Astrocyte (in vitro differentiated cells and primary cell): ENCODE measurements around the gene KCNJ5. TPM values are rescaled to one million over a fixed set of nuclear protein-coding genes. Genes with fewer than 3 reads are reported as not detected.
A peak's percentile ranks its signal among the peaks of the same experiment; 100 is the strongest.

Experiments
- DNase-seq: peaks from one replicate; pipeline ENCODE4 v3.0.0-alpha.2; 2010; ENCODE audit warnings: low read depth
- FAIRE-seq: peaks from 2 replicates; lab custom pipeline; 2011; peaks lifted over from hg19 to GRCh38; lab: Jason Lieb, UNC
- H2AFZ ChIP-seq: 2 replicates; pipeline ENCODE4 v1.6.0; 2012; ENCODE audit warnings: low read depth, low read length, inconsistent platforms
- H3K27ac ChIP-seq: 2 replicates; pipeline ENCODE4 v1.5.1; 2011; ENCODE audit warnings: low read depth, low read length, inconsistent platforms
- H3K27me3 ChIP-seq: 2 replicates; pipeline ENCODE4 v1.6.0; 2011; ENCODE audit warnings: low read length, inconsistent platforms; ENCODE audit not compliant: insufficient read depth
- H3K36me3 ChIP-seq: 2 replicates; pipeline ENCODE4 v1.5.1; 2011; ENCODE audit warnings: low read length, inconsistent platforms; ENCODE audit not compliant: insufficient read depth
- H3K4me1 ChIP-seq: 2 replicates; pipeline ENCODE4 v1.5.1; 2011; ENCODE audit warnings: low read length, inconsistent platforms; ENCODE audit not compliant: insufficient read depth
- H3K4me2 ChIP-seq: 2 replicates; pipeline ENCODE4 v1.6.0; 2012; ENCODE audit warnings: low read length, inconsistent platforms
- H3K4me3 ChIP-seq: 2 replicates; pipeline ENCODE4 v1.5.1; 2011; ENCODE audit warnings: low read depth, mild to moderate bottlenecking, low read length, inconsistent platforms; ENCODE audit not compliant: insufficient read depth
- H3K79me2 ChIP-seq: 2 replicates; pipeline ENCODE4 v1.6.0; 2012; ENCODE audit warnings: mild to moderate bottlenecking, low read length, inconsistent platforms; ENCODE audit not compliant: insufficient read depth
- H3K9ac ChIP-seq: 2 replicates; pipeline ENCODE4 v1.6.0; 2012; ENCODE audit warnings: mild to moderate bottlenecking, low read length, inconsistent platforms
- H3K9me3 ChIP-seq: 2 replicates; pipeline ENCODE4 v1.5.1; 2012; ENCODE audit warnings: low read depth, mild to moderate bottlenecking, low read length, inconsistent platforms; ENCODE audit not compliant: insufficient read depth
- H4K20me1 ChIP-seq: 2 replicates; pipeline ENCODE4 v1.6.0; 2012; ENCODE audit warnings: low read length, inconsistent platforms; ENCODE audit not compliant: insufficient read depth
- H3K27ac Mint-ChIP-seq: one replicate; pipeline ENCODE4 v1.8.0; 2021; ENCODE audit warnings: mild to moderate bottlenecking, mixed read lengths; ENCODE audit not compliant: unreplicated experiment
- H3K27me3 Mint-ChIP-seq: one replicate; pipeline ENCODE4 v1.8.0; 2021; ENCODE audit warnings: low read depth, mixed read lengths; ENCODE audit not compliant: unreplicated experiment
- H3K36me3 Mint-ChIP-seq: one replicate; pipeline ENCODE4 v1.8.0; 2021; ENCODE audit warnings: low read depth, mixed read lengths; ENCODE audit not compliant: unreplicated experiment
- H3K4me1 Mint-ChIP-seq: one replicate; pipeline ENCODE4 v1.8.0; 2021; ENCODE audit warnings: low read depth, mixed read lengths; ENCODE audit not compliant: unreplicated experiment
- H3K4me3 Mint-ChIP-seq: one replicate; pipeline ENCODE4 v1.8.0; 2021; ENCODE audit warnings: mild to moderate bottlenecking, moderate library complexity, mixed read lengths; ENCODE audit not compliant: unreplicated experiment
- H3K9me3 Mint-ChIP-seq: one replicate; pipeline ENCODE4 v1.8.0; 2021; ENCODE audit warnings: mild to moderate bottlenecking, mixed read lengths; ENCODE audit not compliant: unreplicated experiment
- CTCF ChIP-seq: IDR thresholded peaks from 2 replicates; pipeline ENCODE4 v1.5.1; 2011; ENCODE audit warnings: low read depth, mild to moderate bottlenecking, inconsistent platforms, low read length, moderate library complexity; ENCODE audit not compliant: insufficient read depth
- EZH2 ChIP-seq: IDR thresholded peaks from 2 replicates; pipeline ENCODE4 v1.6.1; 2012; ENCODE audit warnings: mild to moderate bottlenecking, low read length, inconsistent platforms; ENCODE audit not compliant: insufficient read depth
- total RNA-seq: library from RNA; stranded (reverse); gene quantifications from 2 replicates; pipeline ENCODE4 v1.2.1, GENCODE V29; 2021

The KCNJ5 gene
- total RNA-seq, 1 donor from 2014 or later = 1.4 TPM

GRCh38 chr11:128890216-128890542 lies 977 bp upstream of the KCNJ5 start:
- FAIRE-seq (no peak), DNase-seq (no peak)
- H3K4me1 ChIP-seq = peaks cover 8% of the 10 kb centered on the region
- peaks cover 8% of the 10 kb centered on the region for H3K4me1 Mint-ChIP-seq
- H3K27ac ChIP-seq = no peak overlapping the region
- H2AFZ ChIP-seq = peak overlapping the region; percentile 83
- H3K36me3 ChIP-seq = no peaks in the 10 kb centered on the region
- peak overlapping the region; percentile 55 for H3K9ac ChIP-seq
- no peaks in the 10 kb centered on the region for H4K20me1 ChIP-seq
- no peaks in the 10 kb centered on the region for H3K9me3 ChIP-seq
- H3K4me2 ChIP-seq = peak overlapping the region; percentile 92
- no peaks in the 10 kb centered on the region for H3K36me3 Mint-ChIP-seq
- TF ChIP-seq EZH2 (no peak), CTCF (no peak)
- H3K4me3 ChIP-seq = peak overlapping the region; percentile 58
- no peak overlapping the region for H3K4me3 Mint-ChIP-seq
- H3K9me3 Mint-ChIP-seq = no peaks in the 10 kb centered on the region
- H3K27me3 ChIP-seq = peaks cover 35% of the 10 kb centered on the region
- no peaks in the 10 kb centered on the region for H3K79me2 ChIP-seq
- H3K27me3 Mint-ChIP-seq = peaks cover 46% of the 10 kb centered on the region
- H3K27ac Mint-ChIP-seq = no peak overlapping the region

- Histone ChIP-seq H3K27ac (no peak overlapping the region), H3K4me3 (no peak overlapping the region), H3K79me2 (no peaks in the 10 kb centered on the region), H3K9me3 (no peaks in the 10 kb centered on the region), H3K4me2 (no peak overlapping the region), H3K9ac (no peak overlapping the region), H3K36me3 (no peaks in the 10 kb centered on the region), H3K4me1 (peaks cover 8% of the 10 kb centered on the region), H4K20me1 (no peaks in the 10 kb centered on the region), H2AFZ (no peak overlapping the region), H3K27me3 (peaks cover 27% of the 10 kb centered on the region)
- no peaks in the 10 kb centered on the region for H3K36me3 Mint-ChIP-seq
- H3K4me1 Mint-ChIP-seq = peaks cover 8% of the 10 kb centered on the region
- peaks cover 39% of the 10 kb centered on the region for H3K27me3 Mint-ChIP-seq
- peak overlapping the region; percentile 74 for H3K4me3 Mint-ChIP-seq
- FAIRE-seq (no peak), DNase-seq (no peak)
- H3K9me3 Mint-ChIP-seq = no peaks in the 10 kb centered on the region
- H3K27ac Mint-ChIP-seq = peak overlapping the region; percentile 31
- TF ChIP-seq EZH2 (no peak), CTCF (no peak)
These were observed 800 bp downstream of the KCNJ5 start for GRCh38 chr11:128891913-128892398.

- Histone ChIP-seq H3K36me3 (no peaks in the 10 kb centered on the region), H2AFZ (no peak overlapping the region), H3K9ac (no peak overlapping the region), H3K4me1 (peaks cover 8% of the 10 kb centered on the region), H3K4me3 (no peak overlapping the region), H3K27ac (no peak overlapping the region), H3K4me2 (no peak overlapping the region), H3K9me3 (no peaks in the 10 kb centered on the region), H3K79me2 (no peaks in the 10 kb centered on the region), H3K27me3 (peaks cover 24% of the 10 kb centered on the region), H4K20me1 (no peaks in the 10 kb centered on the region)
- Mint-ChIP-seq H3K4me3 (no peak overlapping the region), H3K27me3 (peaks cover 39% of the 10 kb centered on the region), H3K36me3 (no peaks in the 10 kb centered on the region), H3K9me3 (no peaks in the 10 kb centered on the region), H3K27ac (peak overlapping the region; percentile 58), H3K4me1 (peaks cover 8% of the 10 kb centered on the region)
- DNase-seq (no peak), FAIRE-seq (no peak)
- no peak for TF ChIP-seq CTCF
- no peak for TF ChIP-seq EZH2
These were observed 1.9 kb downstream of the KCNJ5 start for GRCh38 chr11:128892866-128893565.
